Measurements from ENCODE around the gene THSD7A.

THSD7A gene

GRCh38 chr7:11747715-11748485 lies 84.1 kb downstream of the THSD7A start:
- H3K27me3 ChIP-seq (ENCODE audit: control insufficient read depth in 1 of 2, insufficient read depth in 2 of 2, low read length in 2 of 2), result no peaks in the 10 kb centered on the region
- no peaks in the 10 kb centered on the region for H3K4me1 ChIP-seq (ENCODE audit: insufficient read depth, low read length)
- H3K9ac ChIP-seq (ENCODE audit: low read length), result no peak overlapping the region
- no peak overlapping the region for H3K4me3 ChIP-seq (ENCODE audit: low read depth in 1 of 2, low read length in 2 of 2)
- H3K9me3 ChIP-seq (ENCODE audit: low read length), result no peaks in the 10 kb centered on the region
- H3K36me3 ChIP-seq (ENCODE audit: insufficient read depth, low read length), result no peaks in the 10 kb centered on the region
- H3K27ac ChIP-seq (ENCODE audit: low read depth, low read length), result no peak overlapping the region

- Histone ChIP-seq H3K27ac (ENCODE audit: low read depth, low read length) (no peak overlapping the region), H3K27me3 (ENCODE audit: control insufficient read depth in 1 of 2, insufficient read depth in 2 of 2, low read length in 2 of 2) (no peaks in the 10 kb centered on the region), H3K9ac (ENCODE audit: low read length) (no peak overlapping the region), H3K4me3 (ENCODE audit: low read depth in 1 of 2, low read length in 2 of 2) (no peak overlapping the region), H3K36me3 (ENCODE audit: insufficient read depth, low read length) (no peaks in the 10 kb centered on the region), H3K4me1 (ENCODE audit: insufficient read depth, low read length) (no peaks in the 10 kb centered on the region), H3K9me3 (ENCODE audit: low read length) (no peaks in the 10 kb centered on the region)
Observed at GRCh38 chr7:11746591-11746990, 85.4 kb downstream of the THSD7A start.

GRCh38 chr7:11743548-11743947 lies 88.5 kb downstream of the THSD7A start:
- no peaks in the 10 kb centered on the region for H3K27me3 ChIP-seq (ENCODE audit: control insufficient read depth in 1 of 2, insufficient read depth in 2 of 2, low read length in 2 of 2)

GRCh38 chr7:11743016-11743415 lies 89.0 kb downstream of the THSD7A start:
- no peak overlapping the region for H3K9ac ChIP-seq (ENCODE audit: low read length)
- no peak overlapping the region for H3K4me3 ChIP-seq (ENCODE audit: low read depth in 1 of 2, low read length in 2 of 2)

More at GRCh38 chr7:11743548-11743947, 88.5 kb downstream of the THSD7A start:
- H3K4me3 ChIP-seq (ENCODE audit: low read depth in 1 of 2, low read length in 2 of 2), result no peak overlapping the region
- H3K9me3 ChIP-seq (ENCODE audit: low read length), result no peaks in the 10 kb centered on the region
- no peak overlapping the region for H3K9ac ChIP-seq (ENCODE audit: low read length)
- H3K36me3 ChIP-seq (ENCODE audit: insufficient read depth, low read length), result no peaks in the 10 kb centered on the region
- H3K4me1 ChIP-seq (ENCODE audit: insufficient read depth, low read length), result no peaks in the 10 kb centered on the region
- H3K27ac ChIP-seq (ENCODE audit: low read depth, low read length), result no peak overlapping the region

GRCh38 chr7:11742496-11742895 lies 89.5 kb downstream of the THSD7A start:
- Histone ChIP-seq H3K27me3 (ENCODE audit: control insufficient read depth in 1 of 2, insufficient read depth in 2 of 2, low read length in 2 of 2) (no peaks in the 10 kb centered on the region), H3K4me1 (ENCODE audit: insufficient read depth, low read length) (no peaks in the 10 kb centered on the region), H3K36me3 (ENCODE audit: insufficient read depth, low read length) (no peaks in the 10 kb centered on the region), H3K9ac (ENCODE audit: low read length) (no peak overlapping the region), H3K4me3 (ENCODE audit: low read depth in 1 of 2, low read length in 2 of 2) (no peak overlapping the region), H3K27ac (ENCODE audit: low read depth, low read length) (no peak overlapping the region), H3K9me3 (ENCODE audit: low read length) (no peaks in the 10 kb centered on the region)

More at GRCh38 chr7:11743016-11743415, 89.0 kb downstream of the THSD7A start:
- no peaks in the 10 kb centered on the region for H3K36me3 ChIP-seq (ENCODE audit: insufficient read depth, low read length)
- H3K27ac ChIP-seq (ENCODE audit: low read depth, low read length), result no peak overlapping the region
- H3K4me1 ChIP-seq (ENCODE audit: insufficient read depth, low read length), result no peaks in the 10 kb centered on the region
- no peaks in the 10 kb centered on the region for H3K27me3 ChIP-seq (ENCODE audit: control insufficient read depth in 1 of 2, insufficient read depth in 2 of 2, low read length in 2 of 2)
- H3K9me3 ChIP-seq (ENCODE audit: low read length), result no peaks in the 10 kb centered on the region

GRCh38 chr7:11737723-11738122 lies 94.3 kb downstream of the THSD7A start:
- H3K27me3 ChIP-seq (ENCODE audit: control insufficient read depth in 1 of 2, insufficient read depth in 2 of 2, low read length in 2 of 2), result no peaks in the 10 kb centered on the region
- H3K27ac ChIP-seq (ENCODE audit: low read depth, low read length), result no peak overlapping the region
- no peak overlapping the region for H3K9ac ChIP-seq (ENCODE audit: low read length)
- no peak overlapping the region for H3K4me3 ChIP-seq (ENCODE audit: low read depth in 1 of 2, low read length in 2 of 2)
- H3K4me1 ChIP-seq (ENCODE audit: insufficient read depth, low read length), result no peaks in the 10 kb centered on the region
- no peaks in the 10 kb centered on the region for H3K9me3 ChIP-seq (ENCODE audit: low read length)
- H3K36me3 ChIP-seq (ENCODE audit: insufficient read depth, low read length), result no peaks in the 10 kb centered on the region

GRCh38 chr7:11732207-11732606 lies 99.8 kb downstream of the THSD7A start:
- H3K27me3 ChIP-seq (ENCODE audit: control insufficient read depth in 1 of 2, insufficient read depth in 2 of 2, low read length in 2 of 2), result no peaks in the 10 kb centered on the region
- no peak overlapping the region for H3K27ac ChIP-seq (ENCODE audit: low read depth, low read length)
- H3K9ac ChIP-seq (ENCODE audit: low read length), result no peak overlapping the region
- H3K36me3 ChIP-seq (ENCODE audit: insufficient read depth, low read length), result no peaks in the 10 kb centered on the region
- no peaks in the 10 kb centered on the region for H3K4me1 ChIP-seq (ENCODE audit: insufficient read depth, low read length)
- H3K4me3 ChIP-seq (ENCODE audit: low read depth in 1 of 2, low read length in 2 of 2), result no peak overlapping the region
- H3K9me3 ChIP-seq (ENCODE audit: low read length), result no peaks in the 10 kb centered on the region

GRCh38 chr7:11730725-11731124 lies 101.3 kb downstream of the THSD7A start:
- H3K36me3 ChIP-seq (ENCODE audit: insufficient read depth, low read length), result no peaks in the 10 kb centered on the region
- no peak overlapping the region for H3K27ac ChIP-seq (ENCODE audit: low read depth, low read length)

GRCh38 chr7:11727864-11728263 lies 104.1 kb downstream of the THSD7A start:
- no peaks in the 10 kb centered on the region for H3K36me3 ChIP-seq (ENCODE audit: insufficient read depth, low read length)
- H3K4me1 ChIP-seq (ENCODE audit: insufficient read depth, low read length), result peaks cover 8% of the 10 kb centered on the region
- no peak overlapping the region for H3K27ac ChIP-seq (ENCODE audit: low read depth, low read length)
- no peak overlapping the region for H3K4me3 ChIP-seq (ENCODE audit: low read depth in 1 of 2, low read length in 2 of 2)
- no peaks in the 10 kb centered on the region for H3K9me3 ChIP-seq (ENCODE audit: low read length)
- H3K9ac ChIP-seq (ENCODE audit: low read length), result no peak overlapping the region
- no peaks in the 10 kb centered on the region for H3K27me3 ChIP-seq (ENCODE audit: control insufficient read depth in 1 of 2, insufficient read depth in 2 of 2, low read length in 2 of 2)

More at GRCh38 chr7:11730725-11731124, 101.3 kb downstream of the THSD7A start:
- Histone ChIP-seq H3K9me3 (ENCODE audit: low read length) (no peaks in the 10 kb centered on the region), H3K4me3 (ENCODE audit: low read depth in 1 of 2, low read length in 2 of 2) (no peak overlapping the region), H3K27me3 (ENCODE audit: control insufficient read depth in 1 of 2, insufficient read depth in 2 of 2, low read length in 2 of 2) (no peaks in the 10 kb centered on the region), H3K4me1 (ENCODE audit: insufficient read depth, low read length) (peaks cover 8% of the 10 kb centered on the region), H3K9ac (ENCODE audit: low read length) (no peak overlapping the region)

GRCh38 chr7:11726794-11727155 lies 105.2 kb downstream of the THSD7A start:
- Histone ChIP-seq H3K9ac (ENCODE audit: low read length) (no peak overlapping the region), H3K9me3 (ENCODE audit: low read length) (no peaks in the 10 kb centered on the region), H3K4me3 (ENCODE audit: low read depth in 1 of 2, low read length in 2 of 2) (no peak overlapping the region), H3K27me3 (ENCODE audit: control insufficient read depth in 1 of 2, insufficient read depth in 2 of 2, low read length in 2 of 2) (no peaks in the 10 kb centered on the region), H3K27ac (ENCODE audit: low read depth, low read length) (no peak overlapping the region), H3K4me1 (ENCODE audit: insufficient read depth, low read length) (peaks cover 8% of the 10 kb centered on the region), H3K36me3 (ENCODE audit: insufficient read depth, low read length) (no peaks in the 10 kb centered on the region)

- H3K4me1 ChIP-seq (ENCODE audit: insufficient read depth, low read length), result peaks cover 8% of the 10 kb centered on the region
- H3K36me3 ChIP-seq (ENCODE audit: insufficient read depth, low read length), result no peaks in the 10 kb centered on the region
- H3K4me3 ChIP-seq (ENCODE audit: low read depth in 1 of 2, low read length in 2 of 2), result no peak overlapping the region
- no peaks in the 10 kb centered on the region for H3K27me3 ChIP-seq (ENCODE audit: control insufficient read depth in 1 of 2, insufficient read depth in 2 of 2, low read length in 2 of 2)
- no peaks in the 10 kb centered on the region for H3K9me3 ChIP-seq (ENCODE audit: low read length)
- H3K27ac ChIP-seq (ENCODE audit: low read depth, low read length), result no peak overlapping the region
- H3K9ac ChIP-seq (ENCODE audit: low read length), result no peak overlapping the region
Observed at GRCh38 chr7:11726001-11726793, 105.8 kb downstream of the THSD7A start.

Measured in muscle layer of colon (tissue), 2 donors.